Large intestine (tissue), 3 donors: Measurements from ENCODE around the gene RNF144A. TPM values are rescaled to one million over a fixed set of nuclear protein-coding genes. Genes with fewer than 3 reads are reported as not detected.
"Not testable (repeated sequence)": the region's sequence is repeated elsewhere in the genome, so short reads cannot be mapped to it uniquely, and the experiment has no call there.

Experiments used
- DNase-seq, 2 donors: peaks; one replicate each; pipeline versions ENCODE4 v3.0.0 to v3.0.0-alpha.2; 2013
- H3K27ac ChIP-seq: one replicate; pipeline ENCODE4 v1.5.1; 2013; ENCODE audit warnings: low read length
- H3K27me3 ChIP-seq: 2 replicates; pipeline ENCODE4 v1.6.1; 2013; ENCODE audit warnings: low read length; ENCODE audit not compliant: control insufficient read depth, insufficient read depth
- H3K36me3 ChIP-seq: 2 replicates; pipeline ENCODE4 v1.6.1; 2013; ENCODE audit warnings: low read length; ENCODE audit not compliant: control insufficient read depth, insufficient read depth
- H3K4me1 ChIP-seq: one replicate; pipeline ENCODE4 v1.6.1; 2013; ENCODE audit warnings: low read length; ENCODE audit not compliant: control insufficient read depth, insufficient read depth
- H3K4me3 ChIP-seq: one replicate; pipeline ENCODE4 v1.5.1; 2013; ENCODE audit warnings: low read length
- H3K9me3 ChIP-seq: one replicate; pipeline ENCODE4 v1.6.1; 2013; ENCODE audit warnings: mild to moderate bottlenecking, low read depth, low read length, moderate library complexity; ENCODE audit not compliant: control insufficient read depth
- WGBS: methylation state at CpG from one replicate; pipeline ENCODE4 v1.1.5; 2013; ENCODE audit warnings: low lambda C conversion rate; ENCODE audit not compliant: insufficient coverage; 5-methylcytosine and 5-hydroxymethylcytosine counted together
- polyA plus RNA-seq: library from polyadenylated mRNA; unstranded; fragments of 120-200 nt; gene quantifications from one replicate; pipeline ENCODE4 v1.2.1, GENCODE V29; 2013

RNF144A gene
- polyA plus RNA-seq, 1 donor = 7.2 TPM

DNA sequence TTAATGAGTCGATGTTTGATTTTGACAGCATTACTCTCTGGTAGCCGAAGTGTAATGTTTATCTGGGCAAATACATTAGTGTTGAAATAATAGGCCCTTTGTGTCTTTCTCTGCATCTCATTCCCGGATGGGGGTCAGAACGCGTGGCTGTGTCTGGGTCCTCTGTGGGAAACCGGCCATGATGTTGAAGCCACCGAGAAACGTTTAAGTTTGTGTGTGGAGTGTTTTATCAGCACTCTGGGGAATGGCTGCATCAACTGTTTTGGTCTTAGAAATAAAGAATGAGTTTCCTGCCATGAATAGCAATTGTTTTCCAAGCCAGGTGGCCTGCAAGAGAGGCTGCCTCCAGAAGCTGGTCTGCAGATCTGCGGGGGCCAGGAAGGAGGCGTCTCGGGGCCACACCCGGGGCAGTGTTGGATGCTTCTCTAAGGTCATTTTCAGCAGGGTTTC is 69.7 kb downstream of the RNF144A start:
- H3K4me3 ChIP-seq = no peak overlapping the region
- no peak for DNase-seq
- WGBS = no CpG with 5 or more reads among the region's 12 CpGs
- no peak overlapping the region for H3K27ac ChIP-seq
- no peaks in the 10 kb centered on the region for H3K27me3 ChIP-seq
- no peaks in the 10 kb centered on the region for H3K4me1 ChIP-seq
- no peaks in the 10 kb centered on the region for H3K9me3 ChIP-seq
- no peaks in the 10 kb centered on the region for H3K36me3 ChIP-seq

DNA sequence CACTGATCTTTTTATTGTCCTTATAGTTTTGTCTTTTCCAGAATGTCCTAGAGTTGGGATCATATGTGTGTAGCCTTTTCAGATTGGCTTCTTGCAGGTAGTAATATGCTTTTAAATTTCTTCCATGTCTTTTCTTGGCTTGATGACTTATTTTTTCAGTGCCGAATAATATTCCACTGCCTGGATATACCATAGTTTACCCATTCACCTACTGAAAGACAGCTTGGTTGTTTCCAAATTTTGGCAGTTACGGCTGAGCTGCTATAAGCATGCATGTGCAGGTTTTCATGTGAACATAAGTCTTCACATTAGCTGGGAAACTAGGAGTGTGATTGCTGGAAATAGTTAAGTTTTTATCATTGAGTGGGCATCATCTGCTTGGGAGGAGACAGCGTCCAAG is 73.7 kb downstream of the RNF144A start:
- no peaks in the 10 kb centered on the region for H3K27me3 ChIP-seq
- WGBS = 100% methylated on average over 2 of the region's 3 CpGs
- no peak overlapping the region for H3K27ac ChIP-seq
- H3K4me3 ChIP-seq = no peak overlapping the region
- H3K4me1 ChIP-seq = no peaks in the 10 kb centered on the region
- no peaks in the 10 kb centered on the region for H3K9me3 ChIP-seq
- H3K36me3 ChIP-seq = no peaks in the 10 kb centered on the region
- DNase-seq = no peak

DNA sequence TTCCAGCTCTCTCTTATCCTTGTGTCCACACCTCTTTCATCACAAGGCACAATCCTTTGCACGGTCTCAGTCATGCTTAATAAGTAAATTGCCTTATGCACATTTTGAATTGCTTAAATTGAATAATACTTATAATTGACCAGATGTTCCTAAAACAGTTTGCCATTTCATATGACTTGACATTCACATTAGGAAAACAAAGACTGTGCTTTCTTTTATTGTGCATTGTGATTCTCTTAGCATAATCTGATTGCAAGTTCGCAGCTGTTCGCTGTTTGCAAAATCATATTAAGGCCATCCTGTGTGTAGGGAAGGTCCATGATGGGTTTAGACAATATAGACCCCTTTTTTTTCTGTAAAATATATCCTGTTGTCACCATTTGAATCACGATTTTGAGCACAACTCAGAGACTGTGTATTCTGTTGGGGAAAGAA is 75.6 kb downstream of the RNF144A start:
- no peak overlapping the region for H3K27ac ChIP-seq
- no CpG with 5 or more reads among the region's 4 CpGs for WGBS
- no peak overlapping the region for H3K4me3 ChIP-seq

DNA sequence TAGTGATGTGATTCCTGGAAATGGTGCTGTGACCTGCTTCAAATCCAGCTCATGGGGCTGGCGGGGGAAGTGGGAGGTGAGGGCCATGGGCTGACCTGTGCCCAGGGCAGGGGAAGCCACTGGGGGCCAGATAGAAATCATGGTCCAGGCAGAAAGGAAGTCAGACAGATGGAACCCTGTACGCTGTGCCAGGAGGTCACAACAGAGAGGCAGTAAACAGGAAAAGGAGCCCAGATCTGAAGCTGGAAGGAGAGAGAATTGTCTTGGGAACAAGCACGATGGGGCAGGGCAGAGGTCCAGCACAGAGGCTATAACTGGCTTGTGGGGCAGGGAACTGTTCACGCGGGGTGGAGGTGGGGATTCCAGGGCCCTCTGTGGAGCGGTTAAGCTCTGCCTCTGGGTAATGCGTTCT is 76.0 kb downstream of the RNF144A start:
- H3K27me3 ChIP-seq = no peaks in the 10 kb centered on the region

More for the DNA sequence above, 75.6 kb downstream of the RNF144A start:
- no peaks in the 10 kb centered on the region for H3K36me3 ChIP-seq
- no peaks in the 10 kb centered on the region for H3K27me3 ChIP-seq
- no peaks in the 10 kb centered on the region for H3K4me1 ChIP-seq
- H3K9me3 ChIP-seq = no peaks in the 10 kb centered on the region
- DNase-seq = no peak

DNA sequence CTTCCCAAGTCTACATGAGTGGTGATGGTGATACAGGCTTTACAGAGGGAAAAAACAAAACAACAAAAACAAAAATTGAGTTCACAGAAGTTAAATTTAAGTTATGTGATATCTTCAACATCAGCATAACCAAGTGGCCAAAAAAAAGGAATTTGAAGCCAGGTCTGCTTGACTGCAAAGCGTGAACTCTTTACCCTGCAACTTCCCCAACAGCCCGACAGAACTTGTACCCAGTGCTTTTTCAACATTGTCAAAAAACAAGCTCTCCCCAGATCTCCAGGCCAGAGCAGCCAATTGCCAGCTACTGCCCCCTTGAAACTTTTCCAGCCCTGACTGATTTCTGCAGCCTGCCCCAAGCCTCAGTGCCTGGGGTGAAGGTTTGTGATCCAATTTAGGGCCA is 76.7 kb downstream of the RNF144A start:
- WGBS = no CpG with 5 or more reads among the region's 2 CpGs
- no peak overlapping the region for H3K27ac ChIP-seq

More for the DNA sequence above, 76.0 kb downstream of the RNF144A start:
- H3K27ac ChIP-seq = no peak overlapping the region
- no peaks in the 10 kb centered on the region for H3K36me3 ChIP-seq
- H3K4me1 ChIP-seq = no peaks in the 10 kb centered on the region
- no peaks in the 10 kb centered on the region for H3K9me3 ChIP-seq
- no peak for DNase-seq
- WGBS = no CpG with 5 or more reads among the region's 7 CpGs
- no peak overlapping the region for H3K4me3 ChIP-seq

DNA sequence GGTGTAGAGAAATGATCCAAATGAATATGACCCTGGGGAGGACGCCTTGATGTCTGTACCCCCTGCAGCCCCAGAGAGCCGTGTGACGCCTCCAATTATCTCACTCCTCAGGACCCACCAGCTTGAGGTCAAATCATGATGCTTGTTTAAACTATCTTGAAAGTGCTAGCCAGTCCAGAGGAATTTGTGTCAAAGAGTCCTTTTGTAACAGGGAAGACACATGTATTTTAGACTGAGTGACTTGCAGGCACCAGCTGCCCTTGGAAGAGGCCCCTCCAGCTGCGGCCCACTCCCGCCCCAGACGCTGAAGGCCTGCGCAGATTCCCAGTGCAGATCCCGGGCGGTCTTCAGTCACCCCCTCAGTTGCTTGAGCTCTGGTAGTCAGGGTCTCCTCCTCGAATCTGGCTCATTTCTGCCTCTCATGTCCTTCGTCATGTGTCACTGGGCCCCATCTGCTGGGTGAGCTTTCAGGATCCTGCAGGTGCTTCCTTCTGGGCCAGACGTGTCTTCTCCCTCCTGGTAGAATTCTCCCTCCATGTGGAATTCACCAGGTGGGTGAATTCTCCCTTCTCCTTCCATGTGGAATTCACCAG is 77.4 kb downstream of the RNF144A start:
- Histone ChIP-seq H3K27ac (no peak overlapping the region), H3K4me1 (no peaks in the 10 kb centered on the region), H3K36me3 (no peaks in the 10 kb centered on the region), H3K27me3 (no peaks in the 10 kb centered on the region), H3K9me3 (no peaks in the 10 kb centered on the region), H3K4me3 (no peak overlapping the region)
- no CpG with 5 or more reads among the region's 12 CpGs for WGBS
- DNase-seq = no peak

More for the DNA sequence above, 76.7 kb downstream of the RNF144A start:
- no peaks in the 10 kb centered on the region for H3K9me3 ChIP-seq
- no peaks in the 10 kb centered on the region for H3K36me3 ChIP-seq
- H3K4me1 ChIP-seq = no peaks in the 10 kb centered on the region
- no peak for DNase-seq
- no peak overlapping the region for H3K4me3 ChIP-seq
- no peaks in the 10 kb centered on the region for H3K27me3 ChIP-seq

DNA sequence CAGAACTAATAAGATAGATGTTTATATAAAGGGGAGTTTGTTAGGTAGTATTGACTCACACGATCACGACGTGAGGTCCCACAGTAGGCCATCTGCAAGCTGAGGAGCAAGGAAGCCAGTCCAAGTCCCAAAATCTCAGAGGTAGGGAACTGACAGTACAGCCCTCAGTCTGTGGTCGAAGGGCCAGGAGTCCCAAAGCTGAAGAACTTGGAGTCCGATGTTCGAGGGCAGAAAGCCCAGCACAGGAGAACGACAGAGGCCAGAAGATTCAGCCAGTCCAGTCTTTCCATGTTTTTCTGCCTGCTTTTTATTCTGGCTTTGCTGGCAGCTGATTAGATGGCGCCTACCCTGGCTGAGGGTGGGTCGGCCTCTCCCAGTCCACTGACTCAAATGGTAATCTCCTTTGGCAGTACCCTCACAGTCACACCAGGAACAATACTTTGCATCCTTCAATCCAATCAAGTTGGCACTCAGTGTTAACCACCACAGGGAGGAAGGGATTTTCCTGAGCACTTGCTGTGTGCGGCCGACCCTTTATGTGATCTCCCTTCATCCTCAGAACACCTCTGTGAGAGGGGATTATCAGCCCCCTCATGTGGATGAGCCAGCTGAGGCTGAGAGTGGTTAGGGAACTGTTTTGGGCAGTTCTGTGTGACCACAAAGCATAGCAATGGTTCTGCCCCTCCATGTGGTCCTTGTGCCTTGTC is 78.3 kb downstream of the RNF144A start:
- no peak overlapping the region for H3K4me3 ChIP-seq
- DNase-seq = no peak
- H3K27ac ChIP-seq = no peak overlapping the region
- H3K27me3 ChIP-seq = no peaks in the 10 kb centered on the region
- WGBS = no CpG with 5 or more reads among the region's 11 CpGs
- H3K36me3 ChIP-seq = no peaks in the 10 kb centered on the region
- H3K9me3 ChIP-seq = no peaks in the 10 kb centered on the region
- H3K4me1 ChIP-seq = no peaks in the 10 kb centered on the region

DNA sequence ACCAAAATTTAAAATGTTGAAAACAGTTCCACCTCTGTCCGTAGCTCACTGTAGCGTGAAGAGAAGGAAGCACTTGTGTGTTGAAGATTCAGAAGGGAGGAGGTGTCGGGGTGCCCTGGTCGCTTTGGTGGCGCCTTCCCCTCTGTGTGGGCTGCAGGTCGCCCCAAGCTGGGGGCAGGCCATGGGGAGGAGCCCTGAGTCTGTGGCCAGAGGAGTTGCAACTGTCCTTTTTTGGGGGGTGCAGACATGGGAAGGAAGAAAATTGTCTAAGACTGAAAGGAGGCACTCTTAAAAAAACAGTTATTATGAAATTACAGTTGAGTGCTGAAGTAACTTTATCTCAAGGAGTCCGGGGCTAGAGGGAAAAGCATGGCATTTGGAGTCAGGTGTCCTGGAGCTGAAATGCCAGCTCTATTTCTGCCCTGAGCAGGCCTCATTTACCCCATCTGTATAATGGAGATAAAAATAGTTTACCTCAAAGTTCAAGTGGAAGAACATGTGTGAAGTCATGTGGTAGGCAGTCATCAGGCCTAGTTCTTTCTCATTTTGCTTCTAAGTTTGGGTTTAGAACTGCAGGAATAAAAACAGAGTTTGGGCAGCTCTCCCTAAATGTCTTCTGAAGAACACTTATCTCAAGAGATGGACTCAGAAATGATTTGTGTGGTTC is 82.1 kb downstream of the RNF144A start:
- Histone ChIP-seq H3K27ac (no peak overlapping the region), H3K4me3 (no peak overlapping the region), H3K9me3 (no peaks in the 10 kb centered on the region), H3K36me3 (no peaks in the 10 kb centered on the region), H3K4me1 (no peaks in the 10 kb centered on the region), H3K27me3 (no peaks in the 10 kb centered on the region)
- DNase-seq = no peak
- WGBS = no CpG with 5 or more reads among the region's 7 CpGs

DNA sequence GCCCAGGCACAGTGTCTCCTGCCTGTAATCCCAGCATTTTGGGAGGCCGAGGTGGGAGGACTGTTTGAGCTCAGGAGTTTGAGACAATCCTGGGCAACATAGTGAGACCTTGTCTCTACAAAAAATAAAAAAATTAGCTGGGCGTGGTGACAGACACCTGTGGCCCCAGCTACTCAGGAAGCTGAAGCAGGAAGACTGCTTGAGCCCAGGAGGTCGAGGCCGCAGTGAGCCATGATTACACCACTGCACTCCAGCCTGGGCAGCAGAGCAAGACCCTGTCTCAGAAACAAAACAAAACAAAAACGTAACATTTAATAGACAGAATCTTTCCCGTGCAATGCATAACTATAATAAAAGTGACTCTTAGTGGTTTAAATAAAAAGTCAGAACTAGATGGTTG is 84.2 kb downstream of the RNF144A start:
- not testable (repeated sequence) for H3K9me3 ChIP-seq, H3K36me3 ChIP-seq, H3K4me1 ChIP-seq, H3K27ac ChIP-seq, H3K4me3 ChIP-seq, H3K27me3 ChIP-seq, DNase-seq
- WGBS = no CpG with 5 or more reads among the region's 6 CpGs

DNA sequence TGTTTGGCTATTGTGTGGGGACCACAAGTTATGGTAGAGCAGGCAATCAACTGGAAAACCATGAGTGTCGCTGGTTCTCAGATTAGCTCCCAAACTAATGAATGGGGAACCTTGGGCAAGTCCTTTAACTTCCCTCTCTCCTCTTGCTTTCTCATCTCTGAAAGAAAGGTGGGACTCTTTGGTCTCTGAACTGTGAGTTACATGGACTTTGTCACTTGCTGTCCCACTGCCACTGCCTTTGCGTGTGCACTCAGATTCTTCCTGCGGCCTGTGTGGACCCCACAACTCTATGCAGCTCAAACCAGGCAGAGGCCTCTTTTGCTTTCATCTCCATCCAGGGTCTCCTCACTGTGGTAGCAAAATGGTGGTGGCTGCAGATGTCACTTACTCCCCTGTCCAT is 86.7 kb downstream of the RNF144A start:
- no peaks in the 10 kb centered on the region for H3K36me3 ChIP-seq
- H3K27me3 ChIP-seq = no peaks in the 10 kb centered on the region
- H3K27ac ChIP-seq = no peak overlapping the region
- no peak for DNase-seq
- H3K4me3 ChIP-seq = no peak overlapping the region
- H3K4me1 ChIP-seq = no peaks in the 10 kb centered on the region
- H3K9me3 ChIP-seq = no peaks in the 10 kb centered on the region
- 100% methylated on average over 1 of the region's 3 CpGs for WGBS
